Measurements from ENCODE around the gene SVBP. TPM values are rescaled to one million over a fixed set of nuclear protein-coding genes. Genes with fewer than 3 reads are reported as not detected.

The SVBP gene
- total RNA-seq, 2 experiments from 2014 or later = 18.9 to 23.1 TPM

DNA sequence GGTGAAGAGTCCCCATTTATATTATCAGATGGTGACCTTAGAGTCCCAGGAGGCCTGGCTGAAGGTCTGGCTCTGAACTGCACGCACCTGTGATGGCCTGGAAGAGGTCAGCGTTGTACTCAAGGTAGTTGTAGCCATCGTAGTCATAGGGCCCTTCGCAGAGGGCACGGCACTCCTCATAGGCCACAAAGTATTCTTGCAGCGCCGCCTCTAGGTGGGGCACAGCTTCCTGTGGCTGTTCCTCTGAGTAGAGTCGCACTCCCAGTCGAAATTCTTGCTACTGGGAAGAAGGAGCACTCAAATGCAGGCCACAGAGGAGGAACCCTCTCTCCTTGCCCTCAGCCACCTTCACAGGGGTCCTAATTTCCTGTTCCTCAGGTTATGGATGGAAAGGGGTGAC is 58.1 kb downstream of the SVBP start:
- no peak for TF ChIP-seq EZH2phosphoT487 (IDR thresholded peaks at IDR 0.05; ENCODE audit: borderline replicate concordance, low read depth, low read length)
- TF ChIP-seq, protein P1, sequence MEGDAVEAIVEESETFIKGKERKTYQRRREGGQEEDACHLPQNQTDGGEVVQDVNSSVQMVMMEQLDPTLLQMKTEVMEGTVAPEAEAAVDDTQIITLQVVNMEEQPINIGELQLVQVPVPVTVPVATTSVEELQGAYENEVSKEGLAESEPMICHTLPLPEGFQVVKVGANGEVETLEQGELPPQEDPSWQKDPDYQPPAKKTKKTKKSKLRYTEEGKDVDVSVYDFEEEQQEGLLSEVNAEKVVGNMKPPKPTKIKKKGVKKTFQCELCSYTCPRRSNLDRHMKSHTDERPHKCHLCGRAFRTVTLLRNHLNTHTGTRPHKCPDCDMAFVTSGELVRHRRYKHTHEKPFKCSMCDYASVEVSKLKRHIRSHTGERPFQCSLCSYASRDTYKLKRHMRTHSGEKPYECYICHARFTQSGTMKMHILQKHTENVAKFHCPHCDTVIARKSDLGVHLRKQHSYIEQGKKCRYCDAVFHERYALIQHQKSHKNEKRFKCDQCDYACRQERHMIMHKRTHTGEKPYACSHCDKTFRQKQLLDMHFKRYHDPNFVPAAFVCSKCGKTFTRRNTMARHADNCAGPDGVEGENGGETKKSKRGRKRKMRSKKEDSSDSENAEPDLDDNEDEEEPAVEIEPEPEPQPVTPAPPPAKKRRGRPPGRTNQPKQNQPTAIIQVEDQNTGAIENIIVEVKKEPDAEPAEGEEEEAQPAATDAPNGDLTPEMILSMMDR (conservative IDR thresholded peaks at IDR 0.05; ENCODE audit: low read length) = 0 out of 2 replicates have a peak, but pooled peaks have one; percentile 15
- peaks cover 5% of the 10 kb centered on the region for H3K4me1 ChIP-seq (ENCODE audit: insufficient read depth, low read length, poor library complexity, severe bottlenecking)
- H3K27ac ChIP-seq (ENCODE audit: low read depth, low read length, poor library complexity, severe bottlenecking) = no peak overlapping the region
- H3K9me3 ChIP-seq (ENCODE audit: low read length) = no peaks in the 10 kb centered on the region
- peaks cover 69% of the 10 kb centered on the region for H3K36me3 ChIP-seq (ENCODE audit: insufficient read depth, low read length)
- intact Hi-C loops (cut with micrococcal nuclease; ENCODE audit: unreplicated experiment) = no loop called here
- CTCF ChIA-PET (ENCODE audit: unreplicated experiment) = interaction anchor here (1.2 kb wide), 1 partner anchor 314 kb away, joined by 3 read pairs; no protein-coding TSS in a partner anchor
- H3K4me3 ChIP-seq (ENCODE audit: low read depth, low read length, poor library complexity, severe bottlenecking) = no peak overlapping the region
- no peak overlapping the region for H3K4me2 ChIP-seq (ENCODE audit: low read length)
- H4K20me1 ChIP-seq (ENCODE audit: insufficient read depth, low read length) = no peaks in the 10 kb centered on the region
- no peak for DNase-seq (ENCODE audit: low spot score)
- no TSS peak for BruUV-seq (replicated peaks)
- no peaks in the 10 kb centered on the region for H3K79me2 ChIP-seq (ENCODE audit: insufficient read depth, low read depth, low read length)
- no peak overlapping the region for H2AFZ ChIP-seq (ENCODE audit: low read length)
- POLR2A ChIA-PET = interaction anchor here (0.8 to 1.7 kb wide), 3 partner anchors 8 to 58 kb away, joined by 3 to 9 read pairs (median 3); partner anchors contain the start of genes C1orf50, ERMAP, P3H1 and SVBP
- no peaks in the 10 kb centered on the region for H3K9me2 ChIP-seq (ENCODE audit: insufficient read depth, low read length)

DNA sequence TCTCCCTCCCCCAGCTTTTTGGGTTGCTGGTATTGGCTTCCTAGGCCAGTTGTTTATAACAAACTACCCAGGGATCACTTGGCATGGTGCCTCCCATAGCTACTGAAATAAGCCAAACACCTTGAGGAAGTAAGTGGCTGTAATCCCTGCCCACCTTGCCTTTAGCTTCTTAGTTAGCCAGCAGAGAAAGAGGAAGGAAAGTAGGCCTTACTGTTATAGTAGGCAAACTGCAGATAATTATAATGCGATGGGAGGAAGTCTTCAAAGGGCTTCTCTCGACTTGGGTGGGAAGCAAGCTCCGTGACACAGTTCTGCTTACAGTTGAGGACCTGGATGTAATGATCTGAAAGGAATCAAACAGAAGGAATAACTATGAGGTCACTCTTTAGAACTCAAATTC is 58.6 kb downstream of the SVBP start:
- peaks cover 73% of the 10 kb centered on the region for H3K36me3 ChIP-seq (ENCODE audit: insufficient read depth, low read length)
- no peak overlapping the region for H2AFZ ChIP-seq (ENCODE audit: low read length)
- ChIA-PET CTCF (ENCODE audit: unreplicated experiment) (interaction anchor here (1.2 kb wide), 1 partner anchor 315 kb away, joined by 3 read pairs; no protein-coding TSS in a partner anchor), POLR2A (interaction anchor here (0.8 to 1.7 kb wide), 3 partner anchors 9 to 59 kb away, joined by 3 to 9 read pairs (median 3); partner anchors contain the start of genes C1orf50, ERMAP, P3H1 and SVBP)
- BruUV-seq (replicated peaks) = no TSS peak
- peak; percentile 4 for DNase-seq (ENCODE audit: low spot score)
- H3K9me3 ChIP-seq (ENCODE audit: low read length) = no peaks in the 10 kb centered on the region
- TF ChIP-seq, protein P1 (conservative IDR thresholded peaks at IDR 0.05; ENCODE audit: low read length) = no peak
- TF ChIP-seq EZH2phosphoT487 (IDR thresholded peaks at IDR 0.05; ENCODE audit: borderline replicate concordance, low read depth, low read length) = no peak
- no peaks in the 10 kb centered on the region for H3K9me2 ChIP-seq (ENCODE audit: insufficient read depth, low read length)
- no peak overlapping the region for H3K4me2 ChIP-seq (ENCODE audit: low read length)
- H3K4me3 ChIP-seq (ENCODE audit: low read depth, low read length, poor library complexity, severe bottlenecking) = no peak overlapping the region
- H3K27ac ChIP-seq (ENCODE audit: low read depth, low read length, poor library complexity, severe bottlenecking) = no peak overlapping the region
- intact Hi-C loops (cut with micrococcal nuclease; ENCODE audit: unreplicated experiment) = no loop called here
- H3K79me2 ChIP-seq (ENCODE audit: insufficient read depth, low read depth, low read length) = no peaks in the 10 kb centered on the region
- H3K4me1 ChIP-seq (ENCODE audit: insufficient read depth, low read length, poor library complexity, severe bottlenecking) = peaks cover 5% of the 10 kb centered on the region
- H4K20me1 ChIP-seq (ENCODE audit: insufficient read depth, low read length) = no peaks in the 10 kb centered on the region

DNA sequence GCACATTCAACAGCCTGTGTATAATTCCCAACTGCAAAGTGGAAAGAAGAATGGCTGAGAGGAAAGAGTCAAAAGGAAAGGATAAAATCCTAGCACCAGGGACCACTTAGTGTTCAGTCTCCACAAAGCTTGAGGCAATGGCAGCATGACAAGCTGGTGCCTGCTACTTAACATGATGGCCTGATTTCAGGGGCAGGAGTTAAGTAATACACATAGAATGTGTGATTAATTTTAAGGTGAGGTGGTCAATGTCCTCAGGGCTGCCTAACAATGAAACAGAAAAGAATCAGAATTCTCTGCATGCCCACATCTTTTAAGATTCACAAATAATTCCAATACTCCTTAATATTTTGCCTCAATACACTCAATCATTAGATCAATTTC is 59.3 kb downstream of the SVBP start:
- Histone ChIP-seq H3K27ac (ENCODE audit: low read depth, low read length, poor library complexity, severe bottlenecking) (no peak overlapping the region), H2AFZ (ENCODE audit: low read length) (no peak overlapping the region), H3K79me2 (ENCODE audit: insufficient read depth, low read depth, low read length) (no peaks in the 10 kb centered on the region), H3K4me2 (ENCODE audit: low read length) (no peak overlapping the region), H3K9me3 (ENCODE audit: low read length) (no peaks in the 10 kb centered on the region), H3K4me1 (ENCODE audit: insufficient read depth, low read length, poor library complexity, severe bottlenecking) (peaks cover 5% of the 10 kb centered on the region), H3K36me3 (ENCODE audit: insufficient read depth, low read length) (peaks cover 80% of the 10 kb centered on the region), H4K20me1 (ENCODE audit: insufficient read depth, low read length) (no peaks in the 10 kb centered on the region), H3K9me2 (ENCODE audit: insufficient read depth, low read length) (no peaks in the 10 kb centered on the region), H3K4me3 (ENCODE audit: low read depth, low read length, poor library complexity, severe bottlenecking) (no peak overlapping the region)
- BruUV-seq (replicated peaks) = no TSS peak
- no peak for TF ChIP-seq EZH2phosphoT487 (IDR thresholded peaks at IDR 0.05; ENCODE audit: borderline replicate concordance, low read depth, low read length)
- TF ChIP-seq, protein P1 (conservative IDR thresholded peaks at IDR 0.05; ENCODE audit: low read length) = no peak
- DNase-seq (ENCODE audit: low spot score) = no peak
- ChIA-PET CTCF (ENCODE audit: unreplicated experiment) (no interaction called here), POLR2A (interaction anchor here (1.0 to 1.7 kb wide), 2 partner anchors 9 to 13 kb away, joined by 3 to 9 read pairs; partner anchors contain the start of genes C1orf50 and P3H1)
- intact Hi-C loops (cut with micrococcal nuclease; ENCODE audit: unreplicated experiment) = no loop called here
